Caco-2 (cell line): ENCODE results near the gene CLEC2D. TPM values are rescaled to one million over a fixed set of nuclear protein-coding genes. Genes with fewer than 3 reads are reported as not detected.

Source experiments
- BruUV-seq: library from RNA; stranded (reverse); fragments of 400-500 nt; replicated peaks from 2 replicates; lab custom pipeline; 2021; lab: Mats Ljungman, UMichigan
- CTCF ChIA-PET: fragments of 300-600 bp; sonication (Branson Sonifier 250); formaldehyde crosslinking; loops from one replicate; lab custom pipeline; 2022; ENCODE audit warnings: antibody characterized with exemption; lab: Charles Lee
- POLR2A ChIA-PET: fragments of 300-600 bp; sonication (Branson Sonifier 250); formaldehyde crosslinking; loops from one replicate; lab custom pipeline; 2022; ENCODE audit warnings: antibody characterized with exemption; lab: Charles Lee
- DNase-seq, 2 experiments: peaks; one replicate each; pipeline versions ENCODE4 v3.0.0 to v3.0.0-alpha.2; 2020 to 2022
- H3K27me3 ChIP-seq: replicated peaks from 2 replicates; pipeline ENCODE4 v1.6.0; 2011; ENCODE audit warnings: low read length; ENCODE audit not compliant: control insufficient read depth, insufficient read depth
- H3K36me3 ChIP-seq: 2 replicates; pipeline ENCODE4 v1.5.1; 2011; ENCODE audit warnings: low read length; ENCODE audit not compliant: control insufficient read depth, insufficient read depth
- H3K4me1 ChIP-seq: fragments of 250-450 bp; sonication (Bioruptor Pico); 2 replicates; pipeline ENCODE4 v1.5.1; 2020; ENCODE audit warnings: mild to moderate bottlenecking
- H3K4me3 ChIP-seq: 2 replicates; pipeline ENCODE4 v1.5.1; 2011; ENCODE audit warnings: low read depth, mild to moderate bottlenecking, control low read depth, low read length
- H3K9me3 ChIP-seq: fragments of 250-450 bp; sonication (Bioruptor Pico); 2 replicates; pipeline ENCODE4 v1.5.1; 2020; ENCODE audit warnings: mild to moderate bottlenecking, moderate library complexity
- H3K27ac Mint-ChIP-seq: one replicate; pipeline ENCODE4 v1.8.0; 2022; ENCODE audit warnings: mixed read lengths; ENCODE audit not compliant: unreplicated experiment
- H3K27me3 Mint-ChIP-seq: one replicate; pipeline ENCODE4 v1.8.0; 2022; ENCODE audit warnings: mixed read lengths; ENCODE audit not compliant: insufficient read depth, unreplicated experiment
- H3K36me3 Mint-ChIP-seq: one replicate; pipeline ENCODE4 v1.8.0; 2022; ENCODE audit warnings: mild to moderate bottlenecking, mixed read lengths; ENCODE audit not compliant: insufficient read depth, unreplicated experiment
- H3K4me1 Mint-ChIP-seq: one replicate; pipeline ENCODE4 v1.8.0; 2022; ENCODE audit warnings: low read depth, mixed read lengths; ENCODE audit not compliant: unreplicated experiment
- H3K4me3 Mint-ChIP-seq: one replicate; pipeline ENCODE4 v1.8.0; 2022; ENCODE audit warnings: mild to moderate bottlenecking, moderate library complexity, mixed read lengths; ENCODE audit not compliant: unreplicated experiment
- H3K9me3 Mint-ChIP-seq: one replicate; pipeline ENCODE4 v1.8.0; 2022; ENCODE audit warnings: mixed read lengths; ENCODE audit not compliant: unreplicated experiment
- CTCF ChIP-seq, 2 experiments: fragments of 200-600 bp in 1 of 2; IDR thresholded peaks; 1 replicate in 1 of 2; 2 replicates in 1 of 2; pipeline versions ENCODE4 v1.5.1 to v1.8.0; 2011 to 2022; ENCODE audit warnings: antibody characterized with exemption in 1 of 2, control low read depth in 1 of 2, inconsistent platforms in 1 of 2, low read depth in 1 of 2, low read length in 1 of 2, mild to moderate bottlenecking in 1 of 2, moderate library complexity in 1 of 2; ENCODE audit not compliant: insufficient read depth in 1 of 2, severe bottlenecking in 1 of 2, unreplicated experiment in 1 of 2
- intact Hi-C: fragments of 100-400 bp; cut with micrococcal nuclease; formaldehyde crosslinking; loops from one replicate; pipeline ENCODE4 v1.10.0; 2022; ENCODE audit not compliant: unreplicated experiment
- total RNA-seq: library from RNA; stranded (reverse); gene quantifications from 2 replicates; pipeline ENCODE4 v1.2.3, GENCODE V29; 2022

CLEC2D gene
- total RNA-seq, 1 experiment from 2014 or later = 6.6 TPM

GRCh38 chr12:9706086-9706685 lies 36.7 kb downstream of the CLEC2D start:
- no peaks in the 10 kb centered on the region for H3K4me1 ChIP-seq
- no peaks in the 10 kb centered on the region for H3K36me3 Mint-ChIP-seq
- H3K9me3 Mint-ChIP-seq = no peaks in the 10 kb centered on the region
- intact Hi-C loops = loop anchor here (5.0 kb wide), 1 partner anchor 329 kb away; no protein-coding TSS in a partner anchor
- H3K4me3 ChIP-seq = no peak overlapping the region
- no TSS peak for BruUV-seq
- H3K4me1 Mint-ChIP-seq = no peaks in the 10 kb centered on the region
- H3K36me3 ChIP-seq = no peaks in the 10 kb centered on the region
- peaks cover 7% of the 10 kb centered on the region for H3K27me3 Mint-ChIP-seq
- CTCF ChIA-PET = interaction anchor here (0.6 kb wide), 1 partner anchor 314 kb away, joined by 3 read pairs; no protein-coding TSS in a partner anchor
- no peaks in the 10 kb centered on the region for H3K9me3 ChIP-seq
- POLR2A ChIA-PET = no interaction called here
- DNase-seq = no peak
- no peak for TF ChIP-seq CTCF (IDR thresholded peaks at IDR 0.05; ENCODE audit: insufficient read depth in 1 of 2, low read depth in 1 of 2, low read length in 1 of 2, severe bottlenecking in 1 of 2, unreplicated experiment in 1 of 2)
- H3K4me3 Mint-ChIP-seq = no peak overlapping the region
- H3K27me3 ChIP-seq = no peaks in the 10 kb centered on the region; the same call in 1 of the 2 replicates
- H3K27ac Mint-ChIP-seq = no peak overlapping the region

DNA sequence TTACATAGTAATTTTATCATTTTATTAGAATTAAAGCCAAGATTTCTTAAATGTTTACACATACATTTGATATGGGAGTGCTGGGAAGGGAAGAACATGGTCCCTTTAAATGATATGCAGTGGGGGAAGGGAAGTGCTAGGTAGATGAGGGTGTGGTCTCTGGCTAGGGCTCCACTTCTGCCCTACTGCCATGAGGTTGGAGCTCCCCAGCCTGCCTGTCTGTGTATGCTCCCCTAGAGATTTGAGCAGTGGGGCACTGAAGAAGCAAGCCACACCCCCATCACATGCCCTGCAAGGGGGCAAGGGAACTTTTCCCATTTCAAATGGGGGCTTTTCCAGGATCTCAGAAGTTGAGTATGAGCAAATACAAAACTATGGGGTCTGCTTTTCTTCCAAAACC lies 37.8 kb downstream of the CLEC2D start:
- H3K4me1 ChIP-seq = peaks cover 4% of the 10 kb centered on the region
- H3K27me3 Mint-ChIP-seq = peaks cover 5% of the 10 kb centered on the region
- H3K36me3 ChIP-seq = no peaks in the 10 kb centered on the region
- DNase-seq = no peak
- H3K4me3 ChIP-seq = no peak overlapping the region
- no TSS peak for BruUV-seq
- no peak overlapping the region for H3K27ac Mint-ChIP-seq
- no peak overlapping the region for H3K4me3 Mint-ChIP-seq
- intact Hi-C loops = loop anchor here (5.0 kb wide), 1 partner anchor 330 kb away; no protein-coding TSS in a partner anchor
- no peaks in the 10 kb centered on the region for H3K9me3 Mint-ChIP-seq
- no peak for TF ChIP-seq CTCF (IDR thresholded peaks at IDR 0.05; ENCODE audit: insufficient read depth in 1 of 2, low read depth in 1 of 2, low read length in 1 of 2, severe bottlenecking in 1 of 2, unreplicated experiment in 1 of 2)
- no peaks in the 10 kb centered on the region for H3K27me3 ChIP-seq
- peaks cover 9% of the 10 kb centered on the region for H3K4me1 Mint-ChIP-seq
- no peaks in the 10 kb centered on the region for H3K36me3 Mint-ChIP-seq
- no peaks in the 10 kb centered on the region for H3K9me3 ChIP-seq
- CTCF ChIA-PET = interaction anchor here (0.9 kb wide), 1 partner anchor 376 kb away, joined by 3 read pairs; no protein-coding TSS in a partner anchor
- POLR2A ChIA-PET = no interaction called here

GRCh38 chr12:9707864-9708808 lies 38.6 kb downstream of the CLEC2D start:
- DNase-seq = peak; percentile 54 to 64
- H3K27me3 Mint-ChIP-seq = no peaks in the 10 kb centered on the region
- H3K9me3 Mint-ChIP-seq = no peaks in the 10 kb centered on the region

More at GRCh38 chr12:9707864-9708808, 38.6 kb downstream of the CLEC2D start:
- no TSS peak for BruUV-seq
- POLR2A ChIA-PET = no interaction called here
- no peaks in the 10 kb centered on the region for H3K36me3 ChIP-seq
- peaks cover 4% of the 10 kb centered on the region for H3K4me1 ChIP-seq
- no peak overlapping the region for H3K4me3 ChIP-seq
- peaks cover 9% of the 10 kb centered on the region for H3K4me1 Mint-ChIP-seq
- intact Hi-C loops = loop anchor here (1.0 to 5.0 kb wide), 4 partner anchors 74 to 377 kb away; no protein-coding TSS in a partner anchor
- CTCF ChIA-PET = interaction anchor here (0.5 to 1.6 kb wide), 10 partner anchors 38 to 759 kb away, joined by 3 to 9 read pairs (median 4); partner anchors contain the start of genes CLEC2D and M6PR
- no peaks in the 10 kb centered on the region for H3K36me3 Mint-ChIP-seq
- no peaks in the 10 kb centered on the region for H3K27me3 ChIP-seq
- no peaks in the 10 kb centered on the region for H3K9me3 ChIP-seq
- peak; percentile 96 to 98 for TF ChIP-seq CTCF (IDR thresholded peaks at IDR 0.05; ENCODE audit: insufficient read depth in 1 of 2, low read depth in 1 of 2, low read length in 1 of 2, severe bottlenecking in 1 of 2, unreplicated experiment in 1 of 2)
- no peak overlapping the region for H3K27ac Mint-ChIP-seq
- no peak overlapping the region for H3K4me3 Mint-ChIP-seq
